Sigmoid colon (tissue), 7 donors: Measurements from ENCODE around the gene CSTPP1. TPM values are rescaled to one million over a fixed set of nuclear protein-coding genes. Genes with fewer than 3 reads are reported as not detected.

Experiments
- DNase-seq: peaks from one replicate; pipeline ENCODE4 v3.0.0-alpha.2; 2019
- H3K27ac ChIP-seq, 4 donors: fragments of 200-600 bp; sonication (generic); one replicate each; pipeline ENCODE4 v1.5.1; 2016 to 2019; ENCODE audit warnings: mild to moderate bottlenecking in 1 of 4
- H3K27me3 ChIP-seq, 3 donors: fragments of 200-600 bp; sonication (generic); one replicate each; pipeline ENCODE4 v1.5.1; 2019; ENCODE audit warnings: mild to moderate bottlenecking in 1 of 3
- H3K36me3 ChIP-seq, 4 donors: fragments of 200-600 bp; sonication (generic); one replicate each; pipeline ENCODE4 v1.5.1; 2016 to 2019
- H3K4me1 ChIP-seq, 4 donors: fragments of 200-600 bp; sonication (generic); one replicate each; pipeline ENCODE4 v1.5.1; 2017 to 2019
- H3K4me3 ChIP-seq, 4 donors: fragments of 200-600 bp; sonication (generic); one replicate each; pipeline ENCODE4 v1.5.1; 2017 to 2019; ENCODE audit warnings: mild to moderate bottlenecking in 2 of 4, moderate library complexity in 1 of 4
- H3K9me3 ChIP-seq, 4 donors: fragments of 200-600 bp in 3 of 4; sonication (generic) in 3 of 4; one replicate each; pipeline versions ENCODE4 v1.5.1 to v1.6.1; 2013 to 2019
- EP300 ChIP-seq, 4 donors: sonication (generic); formaldehyde crosslinking; IDR thresholded peaks; one replicate each; pipeline ENCODE4 v1.6.1; 2017; ENCODE audit warnings: antibody characterized with exemption in 4 of 4
- POLR2A ChIP-seq, 2 donors: fragments of 450-650 bp; IDR thresholded peaks; one replicate each; pipeline ENCODE4 v1.6.1; 2016; ENCODE audit warnings: antibody characterized with exemption in 2 of 2, mild to moderate bottlenecking in 2 of 2, moderate library complexity in 2 of 2
- POLR2AphosphoS5 ChIP-seq, 4 donors: sonication (generic); formaldehyde crosslinking; IDR thresholded peaks; one replicate each; pipeline ENCODE4 v1.6.1; 2017; ENCODE audit warnings: antibody characterized with exemption in 4 of 4
- WGBS, 2 donors: extraction: QIAGEN DNeasy Blood & Tissue Kit; methylation state at CpG; one replicate each; pipeline ENCODE4 v1.1.7; 2013; 5-methylcytosine and 5-hydroxymethylcytosine counted together
- intact Hi-C: fragments of 100-400 bp; cut with DNase I; formaldehyde crosslinking; loops from one replicate; pipeline ENCODE4 v1.15.1; 2023
- polyA plus RNA-seq, 3 donors: library from polyadenylated mRNA; stranded (reverse); fragments of 200-250 nt; gene quantifications; one replicate each; pipeline ENCODE4 v1.2.3, GENCODE V29; 2013
- total RNA-seq, 4 donors: library from RNA; depleted of rRNA; stranded (reverse); fragments of >200 nt; gene quantifications; one replicate each; pipeline ENCODE4 v1.1.0, GENCODE V29; 2016
- TF ChIP-seq, protein P1 (sequence below), 4 experiments: fragments of 450-650 bp in 3 of 4; fragments of 200-600 bp in 1 of 4; IDR thresholded peaks; one replicate each; pipeline ENCODE4 v1.5.1; 2016 to 2019; ENCODE audit warnings: antibody characterized with exemption in 4 of 4, mild to moderate bottlenecking in 3 of 4, moderate library complexity in 2 of 4
- donor health status: healthy with polysubstance abuse.
- donor health status: Bipolar disorder and iron deficiency.
- donor health status: healthy.

Gene CSTPP1
- total and polyA plus RNA-seq, 7 donors = 12.9 to 29.4 (median 22.8) TPM

DNA sequence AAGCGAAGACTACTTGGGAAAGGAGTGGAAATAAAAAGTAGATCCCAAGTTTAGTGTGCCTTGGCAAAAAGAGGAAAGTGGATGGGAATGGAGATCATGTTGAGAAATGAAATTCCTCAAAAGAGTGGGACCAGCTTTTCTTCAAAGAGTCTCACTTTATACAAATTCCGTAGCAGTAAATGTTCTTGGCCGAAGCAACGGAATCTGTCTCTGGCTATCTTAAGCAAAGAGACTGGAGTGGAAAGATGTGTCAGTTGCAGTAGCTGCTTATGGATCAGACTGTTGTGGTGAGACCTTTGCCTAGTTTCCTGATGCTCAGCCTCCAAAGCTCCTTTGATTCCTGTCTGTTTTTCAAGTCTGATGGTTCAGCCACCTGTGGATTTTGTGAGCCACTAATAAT, 73.6 kb downstream of the CSTPP1 start:
- intact Hi-C loops = no loop called here
- 80 to 88% methylated on average over 4 of the region's 4 CpGs for WGBS, 2 donors
- Histone ChIP-seq H3K36me3 (no peaks in the 10 kb centered on the region), H3K9me3 (no peaks in the 10 kb centered on the region), H3K27ac (peak overlapping the region in 3 of 4 donors; percentile 8 to 84 (median 65)), H3K4me3 (no peak overlapping the region), H3K4me1 (peaks cover 0 to 47% (median 24%) of the 10 kb centered on the region in 4 donors), H3K27me3 (no peaks in the 10 kb centered on the region)
- TF ChIP-seq POLR2A (IDR thresholded peaks at IDR 0.05) = no peak
- peak in 3 of 4 donors; percentile 24 to 56 (median 50) for TF ChIP-seq POLR2AphosphoS5 (IDR thresholded peaks at IDR 0.05)
- TF ChIP-seq EP300 (IDR thresholded peaks at IDR 0.05) = peak in 1 of 4 donors; percentile 26
- DNase-seq = no peak

GRCh38 chr11:47014097-47014496, 77.5 kb downstream of the CSTPP1 start:
- H3K27ac ChIP-seq = no peak overlapping the region
- no peak for DNase-seq
- no peak for TF ChIP-seq POLR2AphosphoS5 (IDR thresholded peaks at IDR 0.05)
- TF ChIP-seq EP300 (IDR thresholded peaks at IDR 0.05) = no peak
- no peak for TF ChIP-seq POLR2A (IDR thresholded peaks at IDR 0.05)
- TF ChIP-seq, protein P1, sequence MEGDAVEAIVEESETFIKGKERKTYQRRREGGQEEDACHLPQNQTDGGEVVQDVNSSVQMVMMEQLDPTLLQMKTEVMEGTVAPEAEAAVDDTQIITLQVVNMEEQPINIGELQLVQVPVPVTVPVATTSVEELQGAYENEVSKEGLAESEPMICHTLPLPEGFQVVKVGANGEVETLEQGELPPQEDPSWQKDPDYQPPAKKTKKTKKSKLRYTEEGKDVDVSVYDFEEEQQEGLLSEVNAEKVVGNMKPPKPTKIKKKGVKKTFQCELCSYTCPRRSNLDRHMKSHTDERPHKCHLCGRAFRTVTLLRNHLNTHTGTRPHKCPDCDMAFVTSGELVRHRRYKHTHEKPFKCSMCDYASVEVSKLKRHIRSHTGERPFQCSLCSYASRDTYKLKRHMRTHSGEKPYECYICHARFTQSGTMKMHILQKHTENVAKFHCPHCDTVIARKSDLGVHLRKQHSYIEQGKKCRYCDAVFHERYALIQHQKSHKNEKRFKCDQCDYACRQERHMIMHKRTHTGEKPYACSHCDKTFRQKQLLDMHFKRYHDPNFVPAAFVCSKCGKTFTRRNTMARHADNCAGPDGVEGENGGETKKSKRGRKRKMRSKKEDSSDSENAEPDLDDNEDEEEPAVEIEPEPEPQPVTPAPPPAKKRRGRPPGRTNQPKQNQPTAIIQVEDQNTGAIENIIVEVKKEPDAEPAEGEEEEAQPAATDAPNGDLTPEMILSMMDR (IDR thresholded peaks at IDR 0.05) = no peak
- no peaks in the 10 kb centered on the region for H3K36me3 ChIP-seq
- peaks cover 0 to 27% (median 16%) of the 10 kb centered on the region in 4 donors for H3K4me1 ChIP-seq
- H3K9me3 ChIP-seq = no peaks in the 10 kb centered on the region
- 94 to 95% methylated on average over 3 of the region's 3 CpGs for WGBS, 2 donors
- H3K4me3 ChIP-seq = no peak overlapping the region
- intact Hi-C loops = no loop called here
- no peaks in the 10 kb centered on the region for H3K27me3 ChIP-seq

DNA sequence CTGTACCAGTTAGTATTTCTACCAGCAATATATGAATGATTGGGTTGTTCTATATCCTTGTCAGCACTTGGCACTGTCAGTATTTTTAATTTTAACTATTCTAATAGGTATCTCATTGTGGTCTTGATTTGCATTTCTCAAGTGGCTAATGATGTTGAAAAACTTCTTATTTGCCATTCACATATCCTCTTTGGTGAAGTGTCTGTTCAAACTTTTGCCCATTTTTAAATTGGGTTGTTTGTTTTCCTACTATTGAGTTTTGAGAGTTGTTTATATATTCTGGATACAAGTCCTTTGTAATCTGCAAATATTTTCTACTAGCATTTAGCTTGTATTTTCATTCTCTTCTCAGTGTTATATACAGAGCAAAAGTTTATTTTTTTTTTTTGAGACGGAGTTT, 82.1 kb downstream of the CSTPP1 start:
- TF ChIP-seq EP300 (IDR thresholded peaks at IDR 0.05) (no peak), POLR2AphosphoS5 (IDR thresholded peaks at IDR 0.05) (no peak), POLR2A (IDR thresholded peaks at IDR 0.05) (no peak)
- TF ChIP-seq, protein P1 (IDR thresholded peaks at IDR 0.05) = no peak
- no peak for DNase-seq
- no peak overlapping the region for H3K27ac ChIP-seq

GRCh38 chr11:47020793-47021526, 84.4 kb downstream of the CSTPP1 start:
- Histone ChIP-seq H3K27ac (no peak overlapping the region), H3K36me3 (no peaks in the 10 kb centered on the region), H3K4me1 (peaks cover 0 to 8% (median 0%) of the 10 kb centered on the region in 4 donors), H3K9me3 (no peaks in the 10 kb centered on the region), H3K27me3 (no peaks in the 10 kb centered on the region), H3K4me3 (no peak overlapping the region)
- DNase-seq = no peak
- TF ChIP-seq, protein P1 (IDR thresholded peaks at IDR 0.05) = no peak
- TF ChIP-seq POLR2AphosphoS5 (IDR thresholded peaks at IDR 0.05) (no peak), POLR2A (IDR thresholded peaks at IDR 0.05) (no peak), EP300 (IDR thresholded peaks at IDR 0.05) (no peak)
- WGBS, 2 donors = 82 to 90% methylated on average over 2 of the region's 2 CpGs
- intact Hi-C loops = no loop called here

More for the DNA sequence above, 82.1 kb downstream of the CSTPP1 start:
- intact Hi-C loops = no loop called here
- Histone ChIP-seq H3K27me3 (no peaks in the 10 kb centered on the region), H3K4me3 (no peak overlapping the region), H3K9me3 (no peaks in the 10 kb centered on the region), H3K36me3 (no peaks in the 10 kb centered on the region), H3K4me1 (peaks cover 0 to 8% (median 0%) of the 10 kb centered on the region in 4 donors)
- 87% methylated on average over 1 of the region's 1 CpG for WGBS, 2 donors

DNA sequence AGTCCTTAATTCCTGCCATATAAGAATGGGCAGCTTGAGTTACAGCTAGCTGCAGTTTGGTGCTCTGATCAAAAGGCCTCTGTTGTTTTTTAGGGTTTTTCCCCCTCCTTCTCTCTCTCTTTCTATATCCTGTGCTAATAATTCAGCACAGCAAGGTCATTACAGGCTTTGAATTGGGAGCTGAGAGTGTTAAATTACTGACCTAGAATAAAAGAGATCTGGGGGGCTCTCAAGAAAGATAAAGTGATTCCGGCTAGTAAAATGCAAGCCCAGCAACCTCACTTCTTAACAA, 84.9 kb downstream of the CSTPP1 start:
- WGBS, 2 donors = 83 to 92% methylated on average over 1 of the region's 1 CpG
- H3K4me3 ChIP-seq = no peak overlapping the region
- TF ChIP-seq POLR2A (IDR thresholded peaks at IDR 0.05) (no peak), POLR2AphosphoS5 (IDR thresholded peaks at IDR 0.05) (no peak)
- DNase-seq = no peak
- H3K4me1 ChIP-seq = peaks cover 0 to 8% (median 0%) of the 10 kb centered on the region in 4 donors
- intact Hi-C loops = no loop called here
- no peak overlapping the region for H3K27ac ChIP-seq
- H3K27me3 ChIP-seq = no peaks in the 10 kb centered on the region
- H3K9me3 ChIP-seq = no peaks in the 10 kb centered on the region
- no peaks in the 10 kb centered on the region for H3K36me3 ChIP-seq
